GM21515 (cell line): ENCODE results near the gene MAST1.

Source experiments
- ATAC-seq: cut with Tn5 transposase; IDR thresholded peaks from one replicate; pipeline ENCODE4 v1.9.1; 2021; ENCODE audit not compliant: unreplicated experiment

The MAST1 gene

DNA sequence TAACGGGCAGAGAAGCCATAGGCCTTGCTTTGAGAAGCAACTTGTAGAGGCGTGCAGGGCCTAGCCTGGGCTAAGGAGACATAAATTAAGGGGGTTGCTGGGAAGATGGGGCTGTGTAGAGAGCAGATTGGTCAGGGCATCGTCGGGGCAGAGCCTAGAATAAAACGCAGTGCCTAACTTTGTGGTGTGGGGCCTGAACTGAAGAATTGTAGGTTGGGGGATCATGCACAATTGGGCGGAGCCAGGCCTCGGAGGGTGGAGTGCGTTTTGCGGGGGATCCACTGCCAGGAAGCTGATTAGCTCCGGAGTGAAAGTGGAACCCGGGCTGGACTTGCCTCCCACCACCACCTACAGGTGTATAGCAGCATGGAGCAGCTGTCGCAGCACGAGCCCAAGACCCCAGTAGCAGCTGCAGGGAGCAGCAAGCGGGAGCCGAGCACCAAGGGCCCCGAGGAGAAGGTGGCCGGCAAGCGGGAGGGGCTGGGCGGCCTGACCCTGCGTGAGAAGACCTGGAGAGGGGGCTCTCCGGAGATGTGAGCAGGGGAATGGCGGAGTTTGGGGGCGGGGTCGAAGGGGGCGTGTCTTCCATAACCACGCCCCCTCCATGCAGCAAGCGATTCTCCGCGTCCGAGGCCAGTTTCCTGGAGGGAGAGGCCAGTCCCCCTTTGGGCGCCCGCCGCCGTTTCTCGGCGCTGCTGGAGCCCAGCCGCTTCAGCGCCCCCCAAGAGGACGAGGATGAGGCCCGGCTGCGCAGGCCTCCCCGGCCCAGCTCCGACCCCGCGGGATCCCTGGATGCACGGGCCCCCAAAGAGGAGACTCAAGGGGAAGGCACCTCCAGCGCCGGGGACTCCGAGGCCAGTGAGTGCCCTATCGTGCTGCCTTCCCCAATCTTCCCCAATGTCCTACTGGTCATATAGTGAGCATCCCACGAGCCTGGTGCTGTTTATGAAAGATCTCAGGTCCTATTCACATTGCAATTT, 29.1 kb downstream of the MAST1 start:
- no peak for ATAC-seq

DNA sequence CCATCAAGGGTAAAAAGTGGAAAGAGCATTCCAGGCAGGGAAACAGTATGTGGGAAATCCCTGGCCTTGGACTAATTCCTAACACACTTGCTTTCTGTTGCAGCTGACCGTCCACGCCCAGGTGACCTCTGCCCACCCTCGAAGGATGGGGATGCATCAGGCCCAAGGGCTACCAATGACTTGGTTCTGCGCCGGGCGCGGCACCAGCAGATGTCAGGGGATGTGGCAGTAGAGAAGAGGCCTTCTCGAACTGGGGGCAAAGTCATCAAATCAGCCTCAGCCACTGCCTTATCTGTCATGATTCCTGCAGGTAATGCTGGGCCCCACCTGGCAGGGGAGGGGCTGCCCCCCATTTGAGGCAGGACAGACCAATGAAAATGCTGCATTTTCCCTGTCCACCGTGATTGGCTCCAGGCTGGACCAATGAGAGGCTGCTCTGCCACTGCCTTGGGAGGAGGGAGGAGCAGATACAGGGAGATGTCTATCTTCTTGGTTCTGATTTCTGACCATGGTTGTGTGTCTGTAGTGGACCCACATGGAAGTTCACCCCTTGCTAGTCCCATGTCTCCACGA, 30.3 kb downstream of the MAST1 start:
- no peak for ATAC-seq

DNA sequence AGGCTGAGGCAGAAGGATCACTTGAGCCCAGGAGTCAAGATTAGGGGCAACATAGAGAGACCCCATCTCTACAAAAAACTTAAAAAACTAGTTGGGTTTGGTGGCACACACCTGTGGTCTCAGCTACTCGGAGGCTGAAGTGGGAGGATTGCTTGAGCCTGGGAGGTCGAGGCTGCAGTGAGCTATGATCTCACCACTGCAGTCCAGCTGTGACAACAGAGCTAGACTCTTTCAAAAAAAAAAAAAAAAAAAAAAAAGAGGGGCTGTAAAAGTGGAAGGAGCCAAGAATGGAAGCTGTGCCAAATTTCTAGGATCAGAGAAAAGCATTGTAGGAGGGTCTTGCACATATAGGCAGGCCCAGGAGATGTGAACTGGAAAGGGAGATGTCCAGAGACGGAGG, 33.4 kb downstream of the MAST1 start:
- ATAC-seq = no peak

DNA sequence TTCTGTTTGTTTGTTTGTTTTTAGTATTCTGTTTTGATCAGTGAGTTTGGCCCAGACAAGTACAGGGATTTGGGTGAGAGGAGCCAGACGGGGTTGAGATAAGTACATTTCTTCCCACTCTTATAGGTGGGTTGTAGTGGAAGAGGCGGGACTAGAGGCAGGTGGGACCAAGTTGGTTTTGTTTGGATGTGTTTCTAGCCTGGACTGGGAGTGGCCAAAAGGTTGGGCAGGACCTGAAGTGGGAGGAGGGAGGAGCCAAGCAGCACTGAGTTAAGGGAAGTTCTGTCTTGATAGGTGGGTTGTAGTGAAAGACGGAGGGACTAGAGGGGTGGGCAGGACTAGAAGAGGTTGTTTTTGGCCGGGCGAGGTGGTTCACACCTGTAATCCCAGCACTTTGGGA, 33.9 kb downstream of the MAST1 start:
- ATAC-seq = no peak

DNA sequence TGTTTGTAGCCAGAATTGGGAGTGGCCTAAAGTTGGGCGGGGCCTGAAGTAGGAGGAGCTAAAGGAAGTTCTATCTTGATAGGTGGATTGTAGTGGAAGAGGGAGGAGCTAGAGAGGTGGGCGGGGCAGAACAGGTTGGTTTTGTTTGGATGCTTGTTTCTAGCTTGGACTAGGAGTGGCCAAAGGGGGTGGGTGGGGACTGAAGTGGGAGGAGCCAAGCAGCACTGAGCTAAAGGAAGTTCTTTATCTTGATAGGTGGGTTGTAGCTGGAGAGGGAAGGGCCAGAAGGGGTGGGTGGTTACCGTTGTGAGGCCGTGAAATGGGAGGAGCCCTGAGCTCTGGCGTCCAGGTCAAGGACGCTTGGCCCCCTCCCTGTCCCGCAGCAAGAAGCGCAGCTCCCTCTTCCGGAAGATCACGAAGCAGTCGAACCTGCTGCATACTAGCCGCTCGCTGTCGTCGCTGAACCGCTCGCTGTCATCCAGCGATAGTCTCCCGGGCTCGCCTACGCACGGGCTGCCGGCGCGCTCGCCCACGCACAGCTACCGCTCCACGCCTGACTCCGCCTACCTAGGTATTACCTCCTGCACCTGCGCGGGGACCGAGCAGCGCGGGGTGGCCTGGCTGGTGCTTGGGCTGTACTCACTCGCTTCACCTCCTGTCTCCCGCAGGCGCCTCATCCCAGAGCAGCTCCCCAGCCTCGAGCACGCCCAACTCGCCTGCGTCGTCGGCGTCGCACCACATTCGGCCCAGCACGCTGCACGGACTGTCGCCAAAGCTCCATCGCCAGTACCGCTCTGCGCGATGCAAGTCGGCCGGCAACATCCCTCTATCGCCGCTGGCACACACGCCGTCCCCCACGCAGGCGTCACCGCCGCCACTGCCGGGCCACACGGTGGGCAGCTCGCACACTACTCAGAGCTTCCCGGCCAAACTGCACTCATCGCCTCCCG, 34.9 kb downstream of the MAST1 start:
- no peak for ATAC-seq

DNA sequence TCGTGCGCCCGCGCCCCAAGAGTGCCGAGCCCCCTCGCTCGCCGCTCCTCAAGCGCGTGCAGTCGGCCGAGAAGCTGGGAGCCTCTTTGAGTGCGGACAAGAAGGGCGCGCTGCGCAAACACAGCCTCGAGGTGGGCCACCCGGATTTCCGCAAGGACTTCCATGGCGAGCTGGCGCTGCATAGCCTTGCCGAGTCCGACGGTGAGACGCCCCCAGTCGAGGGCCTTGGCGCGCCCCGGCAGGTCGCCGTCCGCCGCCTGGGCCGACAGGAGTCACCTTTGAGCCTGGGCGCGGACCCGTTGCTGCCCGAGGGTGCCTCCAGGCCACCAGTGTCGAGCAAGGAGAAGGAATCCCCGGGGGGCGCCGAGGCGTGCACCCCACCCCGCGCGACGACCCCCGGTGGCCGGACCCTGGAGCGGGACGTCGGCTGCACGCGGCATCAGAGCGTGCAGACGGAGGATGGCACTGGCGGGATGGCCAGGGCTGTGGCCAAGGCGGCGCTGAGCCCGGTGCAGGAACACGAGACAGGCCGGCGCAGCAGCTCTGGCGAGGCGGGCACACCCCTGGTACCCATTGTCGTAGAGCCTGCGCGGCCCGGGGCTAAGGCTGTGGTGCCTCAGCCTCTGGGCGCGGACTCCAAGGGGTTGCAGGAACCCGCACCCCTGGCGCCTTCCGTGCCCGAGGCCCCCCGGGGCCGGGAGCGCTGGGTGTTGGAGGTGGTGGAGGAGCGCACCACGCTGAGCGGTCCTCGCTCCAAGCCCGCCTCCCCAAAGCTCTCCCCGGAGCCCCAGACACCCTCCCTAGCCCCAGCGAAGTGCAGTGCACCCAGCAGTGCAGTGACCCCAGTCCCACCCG, 35.8 kb downstream of the MAST1 start:
- no peak for ATAC-seq

DNA sequence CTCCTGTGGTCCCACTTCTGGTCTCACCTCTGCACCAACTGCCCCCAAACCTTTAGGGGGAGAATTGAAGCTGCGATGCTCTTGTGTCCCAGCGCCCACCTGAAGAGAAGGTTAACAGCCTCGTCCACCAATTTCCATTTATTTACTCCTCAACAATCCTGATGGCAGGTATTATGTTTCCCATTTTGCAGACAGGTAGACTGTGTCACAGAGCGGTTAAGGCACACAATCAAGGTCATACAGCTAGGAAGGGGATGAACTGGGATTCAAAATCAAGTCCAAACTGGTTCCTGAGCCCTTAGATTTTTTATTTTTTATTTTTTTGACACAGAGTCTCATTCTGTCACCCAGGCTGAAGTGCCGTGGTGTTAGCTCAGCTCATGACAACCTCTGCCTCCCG, 36.8 kb downstream of the MAST1 start:
- no peak for ATAC-seq

DNA sequence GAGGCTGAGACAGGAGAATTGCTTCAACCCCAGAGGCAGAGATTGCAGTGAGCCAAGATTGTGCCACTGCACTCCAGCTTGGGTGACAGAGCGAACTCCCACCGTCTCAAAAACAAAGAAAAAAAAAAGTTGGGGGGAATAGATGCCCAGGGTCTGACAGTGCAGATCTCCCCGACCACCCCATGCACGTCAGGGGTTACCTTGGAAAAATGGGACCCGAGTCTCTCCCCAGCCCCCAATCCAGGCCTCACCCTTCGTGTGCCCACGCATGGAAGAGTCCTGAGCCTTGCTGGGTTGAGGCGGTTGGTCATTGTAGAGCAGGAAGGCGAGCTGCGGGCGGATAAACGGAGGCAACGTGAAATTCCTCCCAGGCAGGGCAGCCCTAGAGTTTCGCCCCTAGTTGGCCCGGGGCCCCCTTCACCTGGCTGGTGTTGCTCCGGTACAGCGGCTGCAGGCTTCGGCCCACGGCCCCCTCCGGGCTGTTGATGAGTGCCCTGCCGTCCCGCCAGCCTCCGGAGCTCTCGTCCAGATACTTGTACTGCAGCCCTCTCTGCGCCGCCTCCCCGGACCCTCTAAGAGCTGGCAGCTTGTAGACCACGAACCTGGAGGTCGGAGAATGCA, 42.3 kb downstream of the MAST1 start:
- no peak for ATAC-seq

DNA sequence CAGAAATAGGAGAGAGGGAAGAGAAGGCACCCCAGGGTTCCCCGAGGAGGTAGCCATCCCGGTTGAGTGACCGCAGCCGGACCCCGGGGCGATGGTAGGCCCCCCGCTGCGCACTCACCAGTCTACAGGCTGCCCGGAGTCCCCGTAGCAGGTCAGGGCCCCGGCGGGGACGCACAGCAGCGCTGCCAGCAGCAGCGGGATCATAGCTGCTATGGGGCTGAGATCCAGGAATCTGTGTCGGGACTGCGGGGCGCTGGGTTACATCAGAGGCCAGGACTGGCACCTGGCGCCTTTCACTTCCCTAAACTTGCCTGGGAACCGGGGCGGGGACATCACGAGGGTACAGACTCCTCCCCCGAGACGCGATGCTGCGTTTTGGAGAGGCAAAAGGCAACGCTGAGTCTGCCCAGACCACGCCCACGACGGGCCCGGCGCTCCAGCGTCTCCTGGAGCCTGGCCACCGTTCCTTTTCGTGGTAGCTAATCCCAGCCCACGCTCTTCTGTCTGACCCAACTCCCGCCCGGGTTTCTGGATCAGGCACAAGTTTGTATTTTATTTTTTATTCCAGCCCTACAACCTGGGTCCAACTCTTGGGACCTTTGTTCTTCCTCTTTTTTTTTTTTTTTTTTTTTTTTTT, 43.0 kb downstream of the MAST1 start, which contains the start of gene DNASE2:
Gene DNASE2 (minus strand): TSS at position 278 of the 637 bp plus-strand sequence. CDS start 74 bp downstream, at position 204.
- ATAC-seq = peak; percentile 63

DNA sequence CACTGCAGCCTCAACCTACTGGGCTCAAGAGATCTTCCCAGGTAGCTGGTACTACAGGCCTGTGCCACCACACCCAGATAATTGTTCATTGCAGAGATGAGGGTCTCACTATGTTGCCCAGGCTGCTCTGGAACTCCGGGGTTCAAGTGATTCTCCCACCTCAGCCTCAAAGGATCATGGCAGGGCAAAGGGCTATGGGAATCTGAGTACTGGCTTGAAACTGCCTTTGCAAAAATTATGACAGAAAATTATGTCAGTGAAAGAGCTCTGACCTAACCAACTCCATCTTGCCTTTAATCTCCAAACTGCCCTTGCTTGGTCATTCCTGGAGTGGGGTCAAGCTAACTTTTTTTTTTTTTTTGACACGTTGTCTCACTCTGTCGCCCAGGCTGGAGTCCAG, 44.3 kb downstream of the MAST1 start:
- ATAC-seq = no peak

DNA sequence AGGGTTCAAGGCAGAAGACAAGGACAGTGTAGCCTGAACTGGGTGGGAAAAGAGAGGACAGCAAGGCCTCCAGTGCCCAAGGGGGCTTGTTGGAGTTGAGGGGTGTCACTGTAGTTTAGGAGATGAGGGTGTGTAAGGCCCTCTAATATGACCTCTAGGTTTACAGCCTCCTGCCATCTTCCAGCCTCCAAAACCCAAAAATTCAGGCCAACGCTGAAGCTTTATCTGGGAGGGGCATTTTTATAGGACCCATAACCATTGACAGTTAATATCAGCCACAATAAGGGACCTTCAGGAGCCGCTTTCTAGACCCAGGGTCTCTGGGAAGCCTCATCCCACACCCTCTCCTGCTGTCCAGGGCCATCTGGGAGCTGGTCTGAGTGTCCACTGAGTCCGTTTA, 45.9 kb downstream of the MAST1 start:
- ATAC-seq = no peak

DNA sequence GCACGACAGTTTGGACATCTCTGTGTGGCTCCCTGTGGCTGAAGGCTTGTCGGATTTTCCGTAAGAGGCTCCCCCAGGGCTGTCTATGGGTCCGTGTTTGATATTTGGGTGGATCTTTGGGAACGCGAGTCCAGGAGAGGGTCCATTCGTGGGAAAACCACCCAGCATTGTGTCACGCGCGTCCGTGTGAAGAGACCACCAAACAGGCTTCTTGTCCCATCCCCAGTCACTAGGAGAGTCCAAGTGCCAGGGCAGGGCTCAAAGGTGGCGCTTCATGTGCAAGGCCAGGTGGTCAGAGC, 46.3 kb downstream of the MAST1 start:
- no peak for ATAC-seq

DNA sequence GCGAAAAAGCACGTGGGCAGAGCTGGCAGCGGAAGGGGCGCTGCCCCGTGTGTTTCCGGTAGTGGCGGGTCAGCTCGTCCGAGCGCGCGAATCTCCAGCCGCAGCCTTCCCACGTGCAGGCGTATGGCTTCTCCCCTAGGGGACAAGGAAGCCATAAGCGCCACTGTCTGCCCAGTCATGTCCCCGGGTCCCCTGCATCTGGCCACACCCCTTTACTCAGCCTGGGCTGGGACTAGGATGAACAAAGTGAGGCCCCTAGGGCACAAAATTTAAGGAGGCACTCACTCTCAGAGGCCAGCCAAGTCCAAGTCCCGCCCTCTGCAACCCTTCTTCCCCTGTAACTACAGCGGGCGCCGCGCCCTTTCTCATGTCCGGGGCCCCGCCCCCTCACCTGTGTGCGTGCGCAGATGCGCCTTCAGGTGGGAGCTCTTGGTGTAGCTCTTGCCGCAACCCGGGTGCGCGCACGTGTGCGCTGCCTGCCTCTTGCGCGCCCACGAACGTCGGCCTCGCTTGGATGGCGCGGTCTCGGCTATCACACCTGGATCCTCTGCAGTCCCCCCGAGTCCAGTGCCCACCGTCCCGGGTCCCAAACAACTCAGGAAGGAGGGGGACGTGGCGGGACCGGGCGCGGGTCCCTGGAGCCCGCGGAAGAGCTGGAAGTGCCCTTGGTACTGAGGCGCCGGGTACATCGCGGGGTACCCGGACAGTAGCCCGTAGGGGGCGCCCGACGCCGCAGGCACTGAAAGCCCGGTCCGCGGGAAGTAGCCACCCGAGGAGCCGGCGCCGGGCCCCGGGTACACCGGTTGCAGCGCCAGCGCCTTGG, 46.8 kb downstream of the MAST1 start:
- ATAC-seq = no peak

DNA sequence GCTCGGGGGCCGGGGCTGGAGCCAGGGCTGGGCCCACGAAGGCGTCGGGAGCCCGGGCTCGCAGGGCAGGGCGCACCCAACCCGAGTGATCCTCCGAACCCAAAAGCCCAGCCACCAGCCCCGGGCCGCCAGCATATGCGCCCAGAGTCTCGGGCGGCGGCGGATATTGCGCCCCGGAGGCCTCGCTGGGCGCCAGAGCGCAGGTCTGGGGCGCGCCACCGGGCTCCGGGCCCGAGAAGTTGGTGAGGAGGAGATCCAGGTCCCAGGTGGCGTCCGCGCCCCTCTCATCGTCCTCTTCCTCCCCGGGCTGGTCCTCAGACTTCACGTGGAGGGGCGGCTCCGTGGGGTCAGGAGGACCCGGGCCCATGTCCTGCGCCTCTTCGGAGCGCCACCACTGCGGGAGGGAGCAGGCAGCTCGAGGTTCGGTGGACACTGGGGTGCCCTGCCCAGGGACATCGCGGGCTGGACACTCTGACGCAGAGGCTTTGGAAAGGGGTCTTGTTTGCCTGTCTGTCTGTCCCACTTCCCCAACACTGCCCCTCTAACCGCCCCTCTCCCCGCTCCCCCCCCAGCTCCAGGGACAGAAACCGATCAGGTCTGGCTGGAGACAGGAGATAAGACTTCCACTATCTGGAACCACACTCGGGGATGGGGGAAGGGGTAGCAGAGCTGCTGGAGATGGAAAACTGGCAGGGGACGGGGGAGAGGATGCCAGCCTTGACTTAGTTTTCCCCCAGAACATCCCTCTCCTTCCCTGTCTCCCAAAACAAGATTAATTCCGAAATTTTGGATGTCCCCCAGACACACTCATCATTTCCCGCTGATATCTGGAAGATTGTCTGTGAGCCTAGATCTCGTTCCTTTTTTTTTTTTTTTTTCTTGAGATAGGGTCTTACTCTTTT, 47.7 kb downstream of the MAST1 start:
- no peak for ATAC-seq

DNA sequence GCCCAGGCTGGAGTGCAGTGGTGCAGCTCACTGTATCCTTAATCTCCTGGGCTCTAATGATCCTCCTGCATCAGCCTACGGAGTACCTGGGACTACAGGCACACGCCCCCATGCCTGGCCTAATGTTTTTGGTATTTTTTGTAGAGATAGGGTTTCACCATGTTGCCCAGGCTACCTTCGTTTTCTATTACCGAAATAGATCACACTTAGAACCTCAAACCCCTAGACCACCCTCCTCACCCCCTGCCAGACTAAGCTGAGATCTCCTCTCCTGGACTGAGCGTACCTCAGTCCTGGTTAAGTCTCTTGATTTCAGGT, 48.3 kb downstream of the MAST1 start:
- no peak for ATAC-seq

DNA sequence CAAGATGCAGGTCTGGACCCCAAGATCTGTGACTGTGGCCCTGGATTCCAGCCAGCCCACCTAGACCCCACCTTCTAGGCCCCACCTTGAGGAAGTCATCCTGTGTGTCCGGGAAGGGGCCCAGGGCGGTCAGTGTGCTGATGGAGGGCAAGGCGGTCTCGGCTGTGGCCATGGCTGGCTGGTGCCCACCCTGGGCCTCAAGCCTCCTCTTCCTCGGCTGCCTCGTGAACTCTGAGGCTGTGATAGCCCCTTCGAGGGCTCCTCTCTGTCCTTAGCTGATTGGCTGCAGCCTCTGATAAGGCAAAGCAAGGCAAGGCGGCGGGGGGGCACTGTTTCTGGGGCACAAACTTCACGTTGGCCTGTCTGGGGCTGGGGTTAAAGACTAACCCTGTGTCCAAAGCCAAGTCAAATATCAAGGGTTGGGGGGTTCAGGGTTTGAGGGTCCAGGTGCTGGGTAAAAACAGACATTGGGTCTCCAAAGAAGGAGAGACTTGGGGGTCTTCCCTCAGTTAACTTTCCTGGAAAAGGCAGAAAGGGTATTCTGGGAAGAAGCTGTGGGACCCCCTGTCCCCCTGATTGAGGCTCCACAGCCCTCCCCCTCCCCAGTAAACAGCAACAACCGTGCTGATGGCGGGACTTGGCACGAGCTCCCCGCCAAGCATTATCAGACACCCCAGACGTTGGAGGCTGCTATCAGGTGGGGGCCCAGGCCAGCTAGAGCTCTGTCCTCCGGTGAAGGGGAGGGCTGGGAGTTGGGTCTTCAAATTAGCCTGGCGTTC, 48.8 kb downstream of the MAST1 start, which contains the start of gene KLF1:
Gene KLF1 (minus strand): TSS at position 233 of the 779 bp plus-strand sequence. CDS start 61 bp downstream, at position 172.
- no peak for ATAC-seq

DNA sequence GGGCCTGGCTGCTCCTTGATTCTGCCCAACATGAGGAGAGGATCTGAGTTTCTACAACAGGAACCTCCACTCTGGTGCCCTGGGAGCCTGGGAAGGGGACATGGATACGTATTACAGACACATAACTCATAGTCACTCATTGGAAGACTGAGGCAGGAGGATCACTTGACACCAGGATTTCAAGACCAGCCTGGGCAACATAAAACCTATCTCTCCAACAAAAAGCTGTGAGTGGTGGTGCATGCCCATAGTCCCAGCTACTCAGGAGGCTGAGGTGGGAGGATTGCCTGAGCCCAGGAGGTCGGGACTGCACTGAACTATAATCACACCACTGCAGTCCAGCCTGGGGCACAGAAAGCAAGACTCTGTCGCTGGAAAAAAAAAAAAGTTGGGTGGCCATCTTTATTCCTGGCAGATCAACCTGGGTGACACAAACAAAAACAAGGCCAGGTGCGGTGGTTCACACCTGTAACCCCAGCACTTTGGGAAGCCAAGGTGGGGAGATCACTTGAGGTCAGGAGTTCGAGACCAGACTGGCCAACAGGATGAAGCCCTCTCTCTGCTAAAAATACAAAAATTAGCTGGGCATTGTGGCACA, 49.8 kb downstream of the MAST1 start:
- no peak for ATAC-seq
